Psoas muscle (tissue), 8 donors: Measurements from ENCODE around the gene SH3RF3. TPM values are rescaled to one million over a fixed set of nuclear protein-coding genes. Genes with fewer than 3 reads are reported as not detected.

ENCODE experiments used
- ATAC-seq, 4 donors: fragments of 200-7000 bp; cut with Tn5 transposase; one replicate each; pipeline ENCODE4 v1.9.1; 2020; ENCODE audit warnings: moderate library complexity in 3 of 4, mild to moderate bottlenecking in 2 of 4
- DNase-seq, 2 donors: peaks; one replicate each; pipeline ENCODE4 v3.0.0-alpha.2; 2020
- H3K27ac ChIP-seq: fragments of 200-600 bp; one replicate; pipeline ENCODE4 v1.8.0; 2022
- H3K27me3 ChIP-seq, 3 donors: fragments of 200-600 bp in 1 of 3; one replicate each; pipeline versions ENCODE4 v1.6.1 to v1.8.0; 2013 to 2022; ENCODE audit warnings: low read length in 2 of 3, mild to moderate bottlenecking in 2 of 3, moderate library complexity in 1 of 3; ENCODE audit not compliant: insufficient read depth in 3 of 3
- H3K36me3 ChIP-seq, 2 donors: fragments of 200-600 bp in 1 of 2; one replicate each; pipeline versions ENCODE4 v1.6.1 to v1.8.0; 2013 to 2022; ENCODE audit warnings: low read depth in 1 of 2, mild to moderate bottlenecking in 1 of 2, moderate library complexity in 1 of 2; ENCODE audit not compliant: insufficient read depth in 1 of 2
- H3K4me1 ChIP-seq: fragments of 200-600 bp; one replicate; pipeline ENCODE4 v1.8.0; 2022
- H3K4me3 ChIP-seq: fragments of 200-600 bp; one replicate; pipeline ENCODE4 v1.8.0; 2022; ENCODE audit warnings: mild to moderate bottlenecking
- H3K9me3 ChIP-seq: fragments of 200-600 bp; one replicate; pipeline ENCODE4 v1.8.0; 2022
- CTCF ChIP-seq: fragments of 200-600 bp; IDR thresholded peaks from one replicate; pipeline ENCODE4 v1.8.0; 2022; ENCODE audit warnings: antibody characterized with exemption
- WGBS, 3 donors: extraction: QIAGEN DNeasy Blood & Tissue Kit; methylation state at CpG; one replicate each; pipeline versions ENCODE4 v1.1.6 to v1.1.7; 2013; 5-methylcytosine and 5-hydroxymethylcytosine counted together
- intact Hi-C, 2 donors: fragments of 100-400 bp; cut with DNase I; formaldehyde crosslinking; loops; one replicate each; pipeline versions ENCODE4 v1.11.0 to v1.14.2; 2022
- polyA plus RNA-seq, 3 donors: library from polyadenylated mRNA; stranded (reverse); fragments of 200-250 nt; gene quantifications; one replicate each; pipeline ENCODE4 v1.2.3, GENCODE V29; 2013
- total RNA-seq, 4 donors: library from RNA; stranded (reverse); fragmentation: NEBNext Ultra II Directional in 2 of 4; extraction: Animal tissue kit (Norgen Biotek cat#: 25700) in 2 of 4; gene quantifications; one replicate each; pipeline versions ENCODE4 v1.2.1 to v1.2.4, GENCODE V29; 2021 to 2023
- donor health status: healthy with polysubstance abuse.
- donor health status: DM: no; HTN: no; CAD: no; lungs with moderate emphysema.
- donor health status: Bipolar disorder and iron deficiency.
- donor health status: healthy.
- donor health status: DM: yes; HTN: yes; CAD: no.
- donor health status: DM: no; HTN: no; CAD: no.
- donor health status: DM: no; HTN: no; CAD: no.
- donor health status: DM: yes; HTN: yes; CAD: no.

The SH3RF3 gene
- total and polyA plus RNA-seq, 7 donors = 4.6 to 27.0 (median 9.0) TPM

DNA sequence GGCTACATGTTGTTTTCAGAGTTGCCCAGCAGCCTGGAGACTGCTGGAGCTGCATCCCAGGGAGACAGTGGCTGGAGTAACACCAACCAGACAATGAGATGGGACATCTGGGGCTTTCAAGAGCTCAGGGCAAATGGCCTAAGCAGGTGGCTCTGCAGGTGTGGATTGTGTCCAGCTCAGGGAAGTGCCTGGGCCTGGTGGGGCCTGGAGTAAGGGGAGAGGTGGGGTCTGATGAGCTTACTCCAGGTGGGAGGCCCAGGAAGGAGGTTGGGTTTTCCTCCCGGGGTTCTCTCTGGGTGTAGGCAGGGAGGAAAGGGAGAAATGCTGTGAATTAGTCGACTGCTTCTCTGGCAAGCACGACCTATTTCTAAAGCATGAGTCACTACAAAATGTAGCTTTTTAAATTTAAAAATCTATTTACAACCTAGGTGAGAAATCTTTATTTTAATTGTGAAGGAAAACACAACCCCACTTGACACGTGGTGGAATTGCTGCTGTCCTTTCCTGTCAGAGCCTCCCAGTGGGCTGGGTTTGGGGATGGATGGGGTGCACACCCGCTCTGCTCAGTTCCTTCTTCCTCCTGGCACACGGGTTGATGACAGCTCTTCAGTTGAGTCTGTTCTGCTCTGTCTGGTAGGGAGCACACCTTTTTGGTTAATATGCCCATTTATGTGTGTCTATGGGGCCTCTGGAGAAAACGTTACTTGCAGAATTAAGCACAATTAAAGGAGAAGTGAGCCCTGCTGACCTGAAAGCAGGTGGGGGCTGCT, 81.6 kb downstream of the SH3RF3 start:
- intact Hi-C loops = no loop called here
- peaks cover 6% of the 10 kb centered on the region for H3K9me3 ChIP-seq
- WGBS, 3 donors = 66 to 71% (median 67%) methylated on average over 7 of the region's 7 CpGs
- H3K4me3 ChIP-seq = no peak overlapping the region
- H3K4me1 ChIP-seq = peaks cover 47% of the 10 kb centered on the region
- no peak overlapping the region for H3K27ac ChIP-seq
- DNase-seq = no peak
- H3K27me3 ChIP-seq = no peaks in the 10 kb centered on the region
- no peaks in the 10 kb centered on the region for H3K36me3 ChIP-seq
- no peak for TF ChIP-seq CTCF
- ATAC-seq = no peak

DNA sequence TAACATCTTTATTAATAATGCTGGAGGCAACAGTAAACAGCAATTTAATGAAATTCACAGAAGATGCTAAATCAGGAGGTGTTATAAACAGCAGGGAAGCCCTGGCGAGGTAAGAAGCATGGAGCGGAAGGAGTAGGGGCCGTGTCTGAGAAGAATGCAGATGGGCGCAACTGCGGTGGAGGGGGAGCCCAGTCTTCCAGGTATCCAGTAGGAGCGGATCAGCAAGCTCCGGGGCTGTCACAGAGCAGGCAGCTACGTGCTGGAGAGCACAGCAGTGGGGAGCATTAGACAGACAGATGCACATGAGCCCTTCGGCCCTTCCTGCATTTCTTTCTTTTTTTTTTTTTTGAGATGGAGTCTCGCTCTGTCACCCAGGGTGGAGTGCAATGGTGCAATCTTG, 82.3 kb downstream of the SH3RF3 start:
- Histone ChIP-seq H3K27ac (no peak overlapping the region), H3K4me1 (peaks cover 47% of the 10 kb centered on the region), H3K4me3 (no peak overlapping the region), H3K9me3 (peaks cover 6% of the 10 kb centered on the region), H3K27me3 (no peaks in the 10 kb centered on the region), H3K36me3 (no peaks in the 10 kb centered on the region)
- no peak for TF ChIP-seq CTCF
- DNase-seq (no peak), ATAC-seq (no peak)
- intact Hi-C loops = no loop called here
- WGBS, 3 donors = 91 to 97% (median 93%) methylated on average over 9 to 10 of the region's 10 CpGs

GRCh38 chr2:109212836-109213563, 84.0 kb downstream of the SH3RF3 start:
- WGBS, 3 donors = 94 to 97% (median 94%) methylated on average over 10 of the region's 10 CpGs
- Histone ChIP-seq H3K4me1 (peaks cover 57% of the 10 kb centered on the region), H3K9me3 (peaks cover 6% of the 10 kb centered on the region), H3K27ac (peak overlapping the region; percentile 68), H3K36me3 (no peaks in the 10 kb centered on the region), H3K27me3 (no peaks in the 10 kb centered on the region), H3K4me3 (no peak overlapping the region)
- TF ChIP-seq CTCF = no peak
- DNase-seq (no peak), ATAC-seq (no peak)
- intact Hi-C loops = no loop called here

- Histone ChIP-seq H3K4me1 (peaks cover 63% of the 10 kb centered on the region), H3K27ac (peak overlapping the region; percentile 68), H3K36me3 (no peaks in the 10 kb centered on the region), H3K9me3 (no peaks in the 10 kb centered on the region), H3K4me3 (no peak overlapping the region), H3K27me3 (no peaks in the 10 kb centered on the region)
- ATAC-seq (peak; percentile 83 to 89 (median 88)), DNase-seq (peak; percentile 67 to 85)
- intact Hi-C loops = no loop called here
- WGBS, 3 donors = 42 to 64% (median 43%) methylated on average over 16 of the region's 16 CpGs
- no peak for TF ChIP-seq CTCF
These were observed 84.8 kb downstream of the SH3RF3 start for GRCh38 chr2:109213646-109214433.
